VCaP (cell line): ENCODE measurements around the gene UGT1A9.

Experiments used
- H3K27ac ChIP-seq: fragments of 450-650 bp; 2 replicates; pipeline ENCODE4 v1.5.1; 2017
- CTCF ChIP-seq: fragments of 450-650 bp; conservative IDR thresholded peaks from 2 replicates; pipeline ENCODE4 v1.5.1; 2017; ENCODE audit warnings: mild to moderate bottlenecking, moderate library complexity

The UGT1A9 gene

GRCh38 chr2:233810385-233810784, 138.7 kb downstream of the UGT1A9 start:
- no peak for TF ChIP-seq CTCF
- no peak overlapping the region for H3K27ac ChIP-seq

- TF ChIP-seq CTCF: no peak
- no peak overlapping the region for H3K27ac ChIP-seq
Observed at GRCh38 chr2:233811087-233811486, 139.4 kb downstream of the UGT1A9 start.

GRCh38 chr2:233811732-233812131, 140.0 kb downstream of the UGT1A9 start:
- no peak for TF ChIP-seq CTCF
- no peak overlapping the region for H3K27ac ChIP-seq

- TF ChIP-seq CTCF: no peak
Observed at GRCh38 chr2:233813236-233814055, 141.7 kb downstream of the UGT1A9 start.

DNA sequence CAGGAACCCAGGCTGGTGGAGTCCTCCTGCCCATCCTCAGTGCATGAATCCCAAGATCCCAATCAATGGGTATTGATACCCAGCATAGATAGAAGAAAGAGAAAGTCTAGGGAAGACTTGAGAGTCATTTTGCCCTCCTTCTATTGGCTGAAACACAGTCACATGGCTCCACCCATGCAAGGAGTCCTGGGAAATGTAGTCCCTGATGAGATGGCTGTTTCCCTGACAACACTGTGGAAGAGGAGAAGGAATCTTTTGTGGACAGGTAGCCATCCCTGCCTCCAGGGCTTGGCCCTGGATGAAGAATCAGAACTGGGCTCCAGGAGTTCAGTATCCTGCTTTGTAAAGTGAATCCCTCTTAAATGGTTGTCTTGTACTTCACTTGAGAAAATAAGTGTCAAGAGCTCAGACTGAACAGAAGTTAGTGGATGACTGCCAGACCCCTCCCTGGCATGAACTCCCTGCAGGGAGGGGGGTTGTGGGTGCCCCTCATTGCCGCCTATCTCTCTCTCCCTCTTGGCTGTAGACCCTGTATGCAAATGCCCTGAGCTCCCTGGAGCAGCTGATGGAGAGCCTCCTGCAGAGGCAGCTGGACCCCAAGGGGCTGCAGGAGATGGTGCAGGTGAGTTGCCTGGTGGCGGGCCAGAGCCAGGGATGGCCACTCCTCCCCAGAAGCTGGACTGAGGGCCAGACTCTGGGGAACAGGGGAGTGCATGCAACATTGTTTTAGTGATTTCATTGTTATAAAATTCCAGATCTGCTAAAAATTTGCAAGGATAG, 142.5 kb downstream of the UGT1A9 start:
- no peak for TF ChIP-seq CTCF
- peak overlapping the region; percentile 29 for H3K27ac ChIP-seq

More at GRCh38 chr2:233813236-233814055, 141.7 kb downstream of the UGT1A9 start:
- H3K27ac ChIP-seq: no peak overlapping the region

- no peak overlapping the region for H3K27ac ChIP-seq
- no peak for TF ChIP-seq CTCF
Observed at GRCh38 chr2:233815861-233816260, 144.2 kb downstream of the UGT1A9 start.

GRCh38 chr2:233816334-233816733, 144.6 kb downstream of the UGT1A9 start:
- no peak overlapping the region for H3K27ac ChIP-seq
- TF ChIP-seq CTCF: no peak
